ENCODE measurements around the gene RND3.

RND3 gene

GRCh38 chr2:150464270-150464669, 23.2 kb downstream of the RND3 start:
- TF ChIP-seq, protein P1, sequence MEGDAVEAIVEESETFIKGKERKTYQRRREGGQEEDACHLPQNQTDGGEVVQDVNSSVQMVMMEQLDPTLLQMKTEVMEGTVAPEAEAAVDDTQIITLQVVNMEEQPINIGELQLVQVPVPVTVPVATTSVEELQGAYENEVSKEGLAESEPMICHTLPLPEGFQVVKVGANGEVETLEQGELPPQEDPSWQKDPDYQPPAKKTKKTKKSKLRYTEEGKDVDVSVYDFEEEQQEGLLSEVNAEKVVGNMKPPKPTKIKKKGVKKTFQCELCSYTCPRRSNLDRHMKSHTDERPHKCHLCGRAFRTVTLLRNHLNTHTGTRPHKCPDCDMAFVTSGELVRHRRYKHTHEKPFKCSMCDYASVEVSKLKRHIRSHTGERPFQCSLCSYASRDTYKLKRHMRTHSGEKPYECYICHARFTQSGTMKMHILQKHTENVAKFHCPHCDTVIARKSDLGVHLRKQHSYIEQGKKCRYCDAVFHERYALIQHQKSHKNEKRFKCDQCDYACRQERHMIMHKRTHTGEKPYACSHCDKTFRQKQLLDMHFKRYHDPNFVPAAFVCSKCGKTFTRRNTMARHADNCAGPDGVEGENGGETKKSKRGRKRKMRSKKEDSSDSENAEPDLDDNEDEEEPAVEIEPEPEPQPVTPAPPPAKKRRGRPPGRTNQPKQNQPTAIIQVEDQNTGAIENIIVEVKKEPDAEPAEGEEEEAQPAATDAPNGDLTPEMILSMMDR (IDR thresholded peaks at IDR 0.05; ENCODE audit: low read depth, low read length), result no peak
- no peak for DNase-seq (ENCODE audit: extremely low read depth, low read depth)

DNA sequence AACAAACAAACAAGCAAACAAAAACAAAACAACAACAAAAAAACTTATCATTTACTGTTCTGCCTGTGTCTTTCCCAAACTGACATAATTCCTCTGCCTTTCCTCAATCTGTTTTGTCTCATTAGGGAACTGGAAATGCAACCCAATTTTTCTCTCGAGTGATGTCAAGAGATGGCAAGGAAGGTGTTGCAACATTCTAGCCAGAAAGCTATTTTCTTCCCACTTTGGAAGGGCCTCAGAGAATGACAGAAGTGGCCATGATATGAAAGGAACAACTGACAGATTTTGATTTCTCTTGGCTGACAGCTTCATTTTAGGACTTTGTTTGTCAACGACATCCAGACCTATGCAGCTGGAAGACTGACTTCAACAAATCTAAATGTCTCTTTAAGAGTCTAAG, 24.7 kb downstream of the RND3 start:
- TF ChIP-seq, protein P1 (IDR thresholded peaks at IDR 0.05; ENCODE audit: low read depth, low read length), result no peak

DNA sequence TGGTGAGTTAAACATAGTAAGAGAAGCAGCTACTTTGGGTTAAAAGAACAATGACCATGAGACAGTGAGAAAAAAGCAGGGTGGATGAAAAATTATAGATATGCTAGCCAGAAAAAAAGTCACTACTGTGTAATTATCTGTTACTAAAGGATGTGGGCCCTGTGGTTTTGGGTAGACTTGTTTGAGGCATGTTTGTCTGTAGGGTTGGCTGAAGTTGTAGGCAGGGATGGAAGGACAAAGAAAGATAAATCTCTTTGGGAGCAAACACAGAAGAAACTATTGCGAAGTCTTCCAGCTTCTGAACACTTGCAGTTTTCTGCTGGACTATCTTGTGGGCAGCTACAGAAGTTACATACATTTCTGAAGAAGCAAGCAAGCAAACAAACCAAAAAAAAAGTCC, 28.2 kb downstream of the RND3 start:
- no peak for DNase-seq (ENCODE audit: extremely low read depth, low read depth)
- TF ChIP-seq, protein P1 (IDR thresholded peaks at IDR 0.05; ENCODE audit: low read depth, low read length), result no peak

More for the DNA sequence above, 24.7 kb downstream of the RND3 start:
- DNase-seq (ENCODE audit: extremely low read depth, low read depth), result no peak

- DNase-seq (ENCODE audit: extremely low read depth, low read depth), result no peak
- TF ChIP-seq, protein P1 (IDR thresholded peaks at IDR 0.05; ENCODE audit: low read depth, low read length), result no peak
Measured at GRCh38 chr2:150450765-150451164, 36.7 kb downstream of the RND3 start.

DNA sequence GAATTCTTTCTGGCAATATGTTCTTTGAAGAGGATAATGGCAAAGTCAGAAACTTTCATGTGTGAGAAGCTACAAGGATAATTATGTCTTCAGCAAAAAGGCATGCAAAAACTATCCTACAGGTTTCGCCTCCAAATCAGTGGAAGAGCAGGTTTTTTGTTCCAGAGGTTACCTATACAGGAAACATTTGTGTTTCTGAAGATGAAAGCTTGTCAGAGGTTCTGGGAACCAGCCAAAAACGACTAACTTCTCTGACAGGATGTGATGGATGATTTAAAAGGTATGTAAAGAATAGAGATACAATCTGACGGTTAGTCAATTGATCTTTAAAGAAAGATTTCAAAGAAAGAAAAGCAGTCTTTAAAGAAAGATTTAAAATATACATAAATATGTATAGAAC, 37.6 kb downstream of the RND3 start:
- DNase-seq (ENCODE audit: extremely low read depth, low read depth), result no peak
- TF ChIP-seq, protein P1 (IDR thresholded peaks at IDR 0.05; ENCODE audit: low read depth, low read length), result no peak

DNA sequence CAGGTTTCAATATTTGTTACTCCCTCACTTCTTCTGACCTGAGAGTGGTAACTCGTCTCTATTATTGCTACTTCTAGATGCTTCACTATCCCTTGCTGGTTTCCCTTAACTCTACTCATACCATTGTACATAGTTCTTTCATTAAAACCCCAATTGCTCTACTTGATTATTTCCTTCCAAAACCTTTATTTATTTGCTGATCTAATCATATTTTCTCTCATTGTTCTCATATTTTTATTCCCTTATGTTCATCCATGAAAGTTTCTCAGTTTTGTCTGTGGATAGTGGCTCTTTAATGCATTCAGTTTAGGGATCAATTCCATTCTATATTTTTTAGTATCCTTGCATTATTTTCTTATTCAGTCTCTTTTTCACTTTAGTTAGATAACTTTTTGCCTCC, 42.1 kb downstream of the RND3 start:
- DNase-seq (ENCODE audit: extremely low read depth, low read depth), result no peak
- TF ChIP-seq, protein P1 (IDR thresholded peaks at IDR 0.05; ENCODE audit: low read depth, low read length), result no peak

GRCh38 chr2:150442484-150442883, 45.0 kb downstream of the RND3 start:
- DNase-seq (ENCODE audit: extremely low read depth, low read depth), result no peak
- TF ChIP-seq, protein P1 (IDR thresholded peaks at IDR 0.05; ENCODE audit: low read depth, low read length), result no peak

Measured in AG09319 (cell line).